HUES6 (cell line): ENCODE results near the gene TCF23.

Source experiments
- H3K27ac ChIP-seq: 2 replicates; pipeline ENCODE4 v1.7.0; 2013; ENCODE audit warnings: low read depth, mild to moderate bottlenecking, low read length, inconsistent platforms
- H3K27me3 ChIP-seq: 2 replicates; pipeline ENCODE4 v1.6.1; 2013; ENCODE audit warnings: low read length; ENCODE audit not compliant: control insufficient read depth, insufficient read depth
- H3K36me3 ChIP-seq: 2 replicates; pipeline ENCODE4 v1.6.1; 2013; ENCODE audit warnings: low read length; ENCODE audit not compliant: control insufficient read depth, insufficient read depth
- H3K4me1 ChIP-seq: 2 replicates; pipeline ENCODE4 v1.6.1; 2013; ENCODE audit warnings: low read length; ENCODE audit not compliant: control insufficient read depth, insufficient read depth
- H3K4me3 ChIP-seq: 2 replicates; pipeline ENCODE4 v1.5.1; 2013; ENCODE audit warnings: low read depth, low read length
- H3K9ac ChIP-seq: one replicate; pipeline ENCODE4 v1.6.1; 2013; ENCODE audit warnings: mild to moderate bottlenecking, low read length
- H3K9me3 ChIP-seq: 2 replicates; pipeline ENCODE4 v1.6.1; 2013; ENCODE audit warnings: low read depth, low read length; ENCODE audit not compliant: control insufficient read depth, insufficient read depth

TCF23 gene

GRCh38 chr2:27138111-27138510, 10.7 kb upstream of the TCF23 start:
- H3K9me3 ChIP-seq: no peaks in the 10 kb centered on the region
- peaks cover 9% of the 10 kb centered on the region; the same call in 1 of the 2 replicates for H3K27me3 ChIP-seq
- no peak overlapping the region for H3K9ac ChIP-seq
- H3K4me3 ChIP-seq: no peak overlapping the region
- no peaks in the 10 kb centered on the region for H3K36me3 ChIP-seq
- no peak overlapping the region for H3K27ac ChIP-seq
- H3K4me1 ChIP-seq: peaks cover 6% of the 10 kb centered on the region; the same call in 1 of the 2 replicates

GRCh38 chr2:27139310-27139709, 9.5 kb upstream of the TCF23 start, which contains the start of gene PRR30:
PRR30 (minus strand) TSS chr2:27139410; CDS start chr2:27138329, 1,081 bp downstream.
- no peaks in the 10 kb centered on the region for H3K4me1 ChIP-seq
- no peaks in the 10 kb centered on the region for H3K36me3 ChIP-seq
- H3K4me3 ChIP-seq: no peak within 1 kb of the TSS
- H3K27ac ChIP-seq: no peak within 1 kb of the TSS
- H3K27me3 ChIP-seq: peaks cover 12% of the 10 kb centered on the region; the same call in 1 of the 2 replicates
- no peaks in the 10 kb centered on the region for H3K9me3 ChIP-seq
- H3K9ac ChIP-seq: no peak within 1 kb of the TSS

GRCh38 chr2:27143285-27143684, 5.5 kb upstream of the TCF23 start:
- no peaks in the 10 kb centered on the region for H3K4me1 ChIP-seq
- peaks cover 10% of the 10 kb centered on the region; the same call in 1 of the 2 replicates for H3K27me3 ChIP-seq
- H3K4me3 ChIP-seq: no peak overlapping the region
- H3K9ac ChIP-seq: no peak overlapping the region
- no peaks in the 10 kb centered on the region for H3K9me3 ChIP-seq
- no peak overlapping the region for H3K27ac ChIP-seq
- H3K36me3 ChIP-seq: no peaks in the 10 kb centered on the region

GRCh38 chr2:27145682-27146081, 3.1 kb upstream of the TCF23 start:
- Histone ChIP-seq H3K27ac (no peak overlapping the region), H3K4me3 (no peak overlapping the region), H3K9me3 (no peaks in the 10 kb centered on the region), H3K27me3 (peaks cover 9% of the 10 kb centered on the region; the same call in 1 of the 2 replicates), H3K9ac (no peak overlapping the region), H3K36me3 (no peaks in the 10 kb centered on the region), H3K4me1 (no peaks in the 10 kb centered on the region)

- no peaks in the 10 kb centered on the region for H3K36me3 ChIP-seq
- peaks cover 4% of the 10 kb centered on the region; the same call in 1 of the 2 replicates for H3K27me3 ChIP-seq
- no peaks in the 10 kb centered on the region for H3K4me1 ChIP-seq
- H3K27ac ChIP-seq: no peak overlapping the region
- H3K9me3 ChIP-seq: no peaks in the 10 kb centered on the region
- no peak overlapping the region for H3K4me3 ChIP-seq
- no peak overlapping the region for H3K9ac ChIP-seq
These were observed 869 bp upstream of the TCF23 start for GRCh38 chr2:27147935-27148334.

GRCh38 chr2:27149570-27150405, 984 bp downstream of the TCF23 start:
- no peaks in the 10 kb centered on the region for H3K27me3 ChIP-seq
- H3K4me1 ChIP-seq: no peaks in the 10 kb centered on the region
- H3K4me3 ChIP-seq: no peak overlapping the region
- H3K9me3 ChIP-seq: no peaks in the 10 kb centered on the region
- no peak overlapping the region for H3K9ac ChIP-seq
- no peaks in the 10 kb centered on the region for H3K36me3 ChIP-seq
- H3K27ac ChIP-seq: no peak overlapping the region

GRCh38 chr2:27150639-27151230, 1.9 kb downstream of the TCF23 start:
- Histone ChIP-seq H3K27ac (no peak overlapping the region), H3K9me3 (no peaks in the 10 kb centered on the region), H3K36me3 (no peaks in the 10 kb centered on the region), H3K4me3 (no peak overlapping the region), H3K4me1 (no peaks in the 10 kb centered on the region), H3K9ac (no peak overlapping the region), H3K27me3 (no peaks in the 10 kb centered on the region)

- H3K9me3 ChIP-seq: no peaks in the 10 kb centered on the region
- H3K36me3 ChIP-seq: no peaks in the 10 kb centered on the region
- no peak overlapping the region for H3K9ac ChIP-seq
- no peaks in the 10 kb centered on the region for H3K27me3 ChIP-seq
- no peaks in the 10 kb centered on the region for H3K4me1 ChIP-seq
- no peak overlapping the region for H3K27ac ChIP-seq
- H3K4me3 ChIP-seq: no peak overlapping the region
These were observed 3.4 kb downstream of the TCF23 start for GRCh38 chr2:27152102-27152795.

GRCh38 chr2:27152796-27153464, 4.1 kb downstream of the TCF23 start:
- Histone ChIP-seq H3K27ac (no peak overlapping the region), H3K27me3 (no peaks in the 10 kb centered on the region), H3K4me3 (no peak overlapping the region), H3K4me1 (no peaks in the 10 kb centered on the region), H3K36me3 (no peaks in the 10 kb centered on the region), H3K9ac (no peak overlapping the region), H3K9me3 (no peaks in the 10 kb centered on the region)

- H3K4me3 ChIP-seq: no peak overlapping the region
- no peaks in the 10 kb centered on the region for H3K9me3 ChIP-seq
- H3K27ac ChIP-seq: no peak overlapping the region
- no peaks in the 10 kb centered on the region for H3K36me3 ChIP-seq
- H3K27me3 ChIP-seq: no peaks in the 10 kb centered on the region
- no peaks in the 10 kb centered on the region for H3K4me1 ChIP-seq
- H3K9ac ChIP-seq: no peak overlapping the region
These were observed 5.7 kb downstream of the TCF23 start for GRCh38 chr2:27154488-27154887.
